ENCODE data around the gene CHTOP.
"Not testable (repeated sequence)": the region's sequence is repeated elsewhere in the genome, so short reads cannot be mapped to it uniquely, and the experiment has no call there.

CHTOP gene, protein sequence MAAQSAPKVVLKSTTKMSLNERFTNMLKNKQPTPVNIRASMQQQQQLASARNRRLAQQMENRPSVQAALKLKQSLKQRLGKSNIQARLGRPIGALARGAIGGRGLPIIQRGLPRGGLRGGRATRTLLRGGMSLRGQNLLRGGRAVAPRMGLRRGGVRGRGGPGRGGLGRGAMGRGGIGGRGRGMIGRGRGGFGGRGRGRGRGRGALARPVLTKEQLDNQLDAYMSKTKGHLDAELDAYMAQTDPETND

GRCh38 chr1:153633754-153634665 lies at the start of gene CHTOP:
Gene CHTOP (plus strand): TSS chr1:153634066. CDS start chr1:153636589, 2,523 bp downstream.
- peak; percentile 97 for DNase-seq (ENCODE audit: low read depth)

- no peak for DNase-seq (ENCODE audit: low read depth)
These were observed 48.9 kb upstream of the CHTOP start for GRCh38 chr1:153585006-153585405.

GRCh38 chr1:153586347-153586746 lies 47.5 kb upstream of the CHTOP start:
- DNase-seq (ENCODE audit: low read depth), result no peak

GRCh38 chr1:153587314-153587713 lies 46.6 kb upstream of the CHTOP start:
- no peak for DNase-seq (ENCODE audit: low read depth)

DNA sequence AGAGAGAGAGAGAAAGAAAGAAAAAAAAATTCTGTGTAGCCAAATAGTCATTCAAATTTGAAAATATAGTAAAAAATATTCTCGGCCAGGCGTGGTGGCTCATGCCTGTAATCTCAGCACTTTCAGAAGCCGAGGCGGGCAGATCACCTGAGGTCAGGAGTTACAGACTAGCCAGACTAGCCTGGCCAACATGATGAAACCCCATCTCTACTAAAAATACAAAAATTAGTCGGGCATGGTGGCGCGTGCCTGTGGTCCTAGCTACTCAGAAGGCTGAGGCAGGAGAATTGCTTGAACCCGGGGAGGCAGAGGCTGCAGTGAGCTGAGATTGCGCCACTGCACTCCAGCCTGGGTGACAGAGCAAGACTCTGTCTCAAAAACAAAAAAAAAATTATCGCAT lies 45.8 kb upstream of the CHTOP start:
- DNase-seq (ENCODE audit: low read depth), result not testable (repeated sequence)

DNA sequence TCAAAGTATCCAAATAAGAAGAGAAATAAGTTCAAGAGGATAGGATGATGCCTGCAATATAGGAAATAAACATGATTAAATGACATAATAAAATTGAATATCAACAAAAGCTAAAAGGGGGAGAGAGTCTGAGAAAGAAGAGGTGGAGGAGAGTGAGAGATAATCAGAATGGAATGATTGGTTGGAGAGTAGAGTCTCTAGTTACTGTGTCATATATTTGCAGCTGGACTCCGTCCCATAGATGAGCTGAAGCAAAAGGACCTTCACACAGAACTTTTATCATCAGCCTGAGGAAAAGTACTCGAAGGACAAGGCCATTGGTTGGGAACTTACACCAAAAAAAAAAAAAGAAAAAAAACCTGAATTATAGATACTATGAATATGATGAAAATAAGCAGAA lies 45.4 kb upstream of the CHTOP start:
- DNase-seq (ENCODE audit: low read depth), result no peak

GRCh38 chr1:153592748-153593147 lies 41.1 kb upstream of the CHTOP start:
- no peak for DNase-seq (ENCODE audit: low read depth)

GRCh38 chr1:153597206-153597605 lies 36.7 kb upstream of the CHTOP start:
- DNase-seq (ENCODE audit: low read depth), result no peak

DNA sequence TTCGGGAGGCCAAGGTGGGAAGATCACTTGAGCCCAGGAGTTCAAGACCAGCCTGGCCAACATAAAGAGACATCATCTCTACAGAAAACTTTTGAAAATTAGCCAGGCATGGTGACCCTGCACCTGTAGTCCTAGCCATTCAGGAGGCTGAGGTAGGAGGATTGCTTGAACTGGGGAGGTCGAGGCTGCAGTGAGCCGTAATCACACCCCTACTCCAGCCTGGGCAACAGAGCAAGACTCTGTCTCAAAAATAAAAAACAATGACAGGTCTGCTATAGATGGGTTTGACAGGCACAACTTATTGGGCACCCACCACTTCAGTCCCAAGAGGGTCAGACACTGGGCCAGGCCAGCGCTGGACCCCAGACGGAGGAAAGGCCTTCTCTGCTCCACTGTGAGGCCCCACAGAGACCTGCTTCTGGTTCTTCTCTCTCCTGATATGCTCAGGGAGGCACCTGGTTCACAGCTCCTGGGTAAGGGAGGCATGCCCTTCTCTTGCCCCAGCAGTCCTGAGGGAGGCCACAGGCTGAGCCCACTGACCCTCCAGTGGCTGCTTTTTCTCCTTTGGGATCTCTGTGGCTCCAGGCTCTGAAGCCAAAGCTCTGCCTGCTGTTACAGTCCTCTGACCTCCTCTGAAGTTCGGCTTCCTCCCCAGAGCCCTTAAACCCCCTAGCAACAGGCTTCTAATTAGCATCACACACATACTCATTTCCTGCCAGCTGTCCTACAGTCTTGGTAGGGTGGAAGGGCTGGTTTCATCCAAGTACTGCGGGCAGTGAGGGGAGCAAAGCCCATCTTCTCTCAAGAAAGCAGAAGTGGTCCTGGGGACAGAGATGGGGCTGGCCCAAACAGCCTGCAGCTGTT lies 35.3 kb upstream of the CHTOP start:
- DNase-seq (ENCODE audit: low read depth), result peak; percentile 49

DNA sequence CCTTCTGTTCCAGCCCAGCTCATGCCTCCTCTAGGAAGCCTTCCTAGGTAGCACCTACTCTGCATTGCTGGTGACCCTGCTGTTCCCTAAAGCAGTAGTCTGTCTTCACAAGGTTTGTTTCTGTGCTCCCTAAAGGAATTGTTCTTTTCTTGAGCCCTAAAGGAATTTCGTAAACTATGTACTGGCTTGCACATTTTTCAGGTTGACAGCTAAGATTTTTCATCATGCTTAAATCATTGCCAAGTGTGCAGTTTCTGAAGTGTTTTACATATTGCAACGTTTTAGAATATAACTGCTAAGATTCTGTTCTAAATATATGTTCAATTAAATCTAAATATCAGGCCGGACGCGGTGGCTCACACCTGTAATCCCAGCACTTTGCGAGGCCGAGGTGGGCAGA lies 34.0 kb upstream of the CHTOP start:
- no peak for DNase-seq (ENCODE audit: low read depth)

GRCh38 chr1:153602749-153603148 lies 31.1 kb upstream of the CHTOP start:
- DNase-seq (ENCODE audit: low read depth), result no peak

DNA sequence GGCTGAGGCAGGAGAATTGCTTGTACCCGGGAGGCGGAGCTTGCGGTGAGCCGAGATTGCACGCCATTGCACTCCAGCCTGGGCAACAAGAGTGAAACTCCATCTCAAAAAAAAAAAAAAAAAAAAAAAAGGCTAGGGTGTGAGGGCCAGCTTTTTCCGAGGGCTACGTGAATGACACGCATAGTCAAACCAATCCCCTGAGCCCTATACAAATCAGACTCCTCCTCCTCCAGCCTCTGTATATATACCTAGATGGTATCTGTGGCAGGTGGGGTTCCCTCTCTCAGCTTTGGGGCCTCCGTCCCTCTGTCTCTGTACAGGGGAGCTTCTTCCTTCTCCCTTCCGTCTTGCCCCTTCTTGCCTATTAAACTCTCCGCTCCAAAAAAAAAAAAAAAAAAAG lies 27.7 kb upstream of the CHTOP start:
- no peak for DNase-seq (ENCODE audit: low read depth)

DNA sequence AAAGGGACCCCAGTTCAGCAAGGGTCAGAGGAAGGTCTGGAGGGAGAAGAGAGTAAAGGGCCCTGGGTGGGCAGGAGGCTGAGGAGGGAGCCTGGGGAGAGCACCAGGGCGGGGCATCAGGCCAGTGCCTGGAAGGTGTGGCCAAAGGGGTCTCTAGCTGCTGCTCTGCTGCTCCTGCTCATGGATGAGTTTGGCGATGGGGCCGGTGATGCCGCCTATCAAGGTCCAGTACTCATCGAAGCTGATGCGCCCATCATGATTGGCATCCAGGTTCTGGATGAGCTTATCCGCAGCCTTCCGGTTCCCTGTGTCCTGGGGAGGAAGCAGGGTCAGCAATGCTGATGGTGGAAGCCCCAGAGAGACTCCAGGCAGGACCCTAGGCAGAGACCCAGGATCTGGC lies 26.5 kb upstream of the CHTOP start:
- no peak for DNase-seq (ENCODE audit: low read depth)

DNA sequence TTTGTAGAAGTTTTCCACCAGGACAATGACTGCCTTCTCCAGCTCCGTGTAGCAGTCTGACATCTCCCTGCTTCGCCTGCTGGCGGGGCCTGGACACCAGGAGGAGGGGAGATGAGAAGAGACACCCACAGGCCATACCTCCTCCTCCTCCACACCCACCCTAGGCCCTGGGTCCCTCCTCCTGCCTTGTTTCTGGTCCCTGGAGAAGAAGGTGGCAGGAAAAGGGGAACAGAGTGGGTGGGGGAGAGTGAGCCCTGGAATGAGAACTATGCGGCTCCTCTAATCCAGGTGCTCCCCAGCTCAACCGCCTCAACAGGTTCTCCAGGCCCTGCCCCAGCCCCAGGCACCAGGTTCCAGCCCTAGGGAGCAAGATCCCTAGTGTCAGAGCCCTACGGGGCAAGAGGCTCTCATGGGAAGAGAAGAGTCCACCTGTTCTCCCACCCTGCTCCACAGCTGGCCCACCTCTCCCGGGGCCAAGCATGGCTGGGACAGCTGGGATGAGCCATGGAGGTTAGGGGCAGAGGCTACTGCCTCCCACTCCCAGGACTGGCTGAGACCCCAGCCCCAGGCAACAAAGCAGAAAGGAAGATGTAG lies 25.7 kb upstream of the CHTOP start:
- DNase-seq (ENCODE audit: low read depth), result no peak

DNA sequence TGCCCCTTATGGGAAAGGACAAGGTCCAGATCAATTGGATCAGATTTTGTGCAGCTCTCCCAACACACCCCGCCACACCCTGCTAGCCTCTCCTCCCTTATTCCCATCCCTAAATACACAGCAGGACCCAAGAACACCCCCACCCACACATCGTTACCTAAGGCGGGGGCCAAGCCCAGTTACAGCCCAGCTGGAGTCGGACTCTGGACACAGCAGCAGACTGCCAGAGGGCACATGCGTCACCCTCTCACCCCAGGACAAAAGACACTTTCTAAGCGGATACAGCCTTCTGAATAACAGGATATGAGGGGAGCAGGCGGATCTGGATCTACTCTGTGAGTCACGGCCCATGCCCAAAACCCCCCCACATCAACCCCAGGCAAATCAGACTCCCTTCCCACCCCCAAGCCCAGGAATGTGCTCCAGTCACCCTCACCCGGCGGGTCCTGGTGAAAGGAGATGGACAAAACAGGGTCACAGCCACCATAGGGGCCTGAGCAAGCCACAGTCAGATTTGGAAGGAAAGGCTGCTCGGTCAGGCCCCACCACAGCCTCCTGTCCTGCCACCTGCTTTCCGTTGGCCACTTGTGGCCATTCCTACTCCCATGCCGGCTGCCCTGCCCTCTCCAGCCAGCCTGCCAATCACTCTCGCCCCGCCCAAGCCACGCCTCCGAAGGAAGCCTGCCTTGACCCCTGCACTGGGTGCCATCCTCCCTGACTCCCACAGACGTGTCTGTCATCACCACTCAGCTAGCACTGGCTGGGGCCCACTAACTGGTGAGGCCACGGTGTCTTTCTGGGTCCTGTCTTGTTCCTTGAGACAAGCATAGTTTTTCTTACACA lies 24.9 kb upstream of the CHTOP start:
- DNase-seq (ENCODE audit: low read depth), result peak; percentile 86

GRCh38 chr1:153609585-153609907 lies 24.3 kb upstream of the CHTOP start:
- DNase-seq (ENCODE audit: low read depth), result no peak

- no peak for DNase-seq (ENCODE audit: low read depth)
These were observed 23.5 kb upstream of the CHTOP start for GRCh38 chr1:153610334-153610733.

DNA sequence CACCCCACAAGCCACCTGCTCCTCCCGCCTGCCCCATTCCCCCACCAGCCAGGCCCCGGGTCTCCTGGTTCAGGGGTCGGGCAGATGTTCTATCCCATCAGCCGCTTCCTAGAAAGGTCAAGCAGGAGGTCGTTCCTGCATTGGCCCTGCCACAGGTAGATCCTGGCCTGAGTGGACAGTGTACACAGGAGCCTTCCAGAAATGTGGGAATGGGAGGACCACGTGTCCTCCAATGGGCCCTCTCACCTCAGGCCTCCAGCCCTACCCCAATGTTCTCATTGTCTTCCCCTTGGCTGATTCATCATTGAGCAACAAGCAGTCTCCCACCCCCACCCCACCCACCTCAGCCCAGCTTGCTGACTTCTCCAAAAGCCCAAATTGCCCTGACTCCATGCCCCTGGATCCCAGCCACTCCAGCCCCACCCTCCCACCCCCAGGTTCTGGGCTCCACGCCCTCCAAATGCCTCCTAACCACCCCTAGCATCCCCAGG lies 23.0 kb upstream of the CHTOP start:
- no peak for DNase-seq (ENCODE audit: low read depth)

DNA sequence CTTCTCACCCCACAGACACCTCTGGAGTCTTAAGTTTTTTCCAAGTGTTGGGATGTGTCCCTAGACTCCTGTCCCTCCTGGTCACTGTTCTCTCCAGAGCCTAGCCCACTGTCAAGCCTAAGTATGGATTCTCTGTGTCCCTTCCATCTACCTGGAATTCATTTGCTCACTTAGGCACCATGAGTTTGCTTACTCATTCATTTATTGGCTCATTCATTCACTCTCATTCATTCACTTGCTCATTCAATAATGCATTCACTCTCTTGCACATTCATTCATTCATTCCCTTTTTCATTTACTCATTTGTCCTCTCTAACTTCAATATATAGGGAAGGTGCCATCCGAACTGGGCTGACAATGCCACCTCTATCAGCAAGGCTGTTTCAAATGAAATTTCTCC lies 22.5 kb upstream of the CHTOP start:
- no peak for DNase-seq (ENCODE audit: low read depth)

DNA sequence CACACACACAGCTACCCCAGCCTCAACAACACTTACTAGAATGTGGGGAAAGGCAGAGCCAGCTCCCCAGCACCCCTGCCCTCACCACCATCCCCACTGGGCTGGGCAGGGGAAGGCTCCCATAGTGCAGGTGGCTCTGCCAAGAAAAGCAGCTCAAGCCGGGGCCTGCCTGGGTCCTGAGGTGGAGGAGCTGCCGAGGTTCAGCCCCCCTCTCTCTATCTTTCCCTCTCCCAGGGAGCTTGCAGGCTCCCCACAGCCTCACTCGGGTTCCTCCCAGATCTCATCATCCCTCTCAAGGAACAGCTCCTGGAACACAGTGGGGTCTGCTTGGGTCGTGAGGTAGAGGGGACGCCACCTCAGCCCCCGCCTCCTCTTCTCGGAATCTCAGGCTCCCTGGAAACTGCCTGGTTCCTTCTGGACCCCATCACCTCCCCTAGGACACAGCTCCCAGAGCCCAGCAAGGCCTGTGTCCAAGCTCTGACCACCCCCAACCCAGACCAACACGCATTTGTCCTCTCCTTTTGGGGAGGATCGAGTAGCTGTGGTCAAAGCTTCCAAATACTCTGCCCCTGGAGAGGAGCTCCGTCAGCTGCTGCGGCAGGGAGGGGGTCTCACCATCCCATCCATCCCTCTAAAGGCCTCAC lies 21.6 kb upstream of the CHTOP start:
- no peak for DNase-seq (ENCODE audit: low read depth)

All from GM04504 (cell line).